VCaP (cell line): ENCODE measurements around the gene UBE2Q2.
"Not testable (repeated sequence)": the region's sequence is repeated elsewhere in the genome, so short reads cannot be mapped to it uniquely, and the experiment has no call there.

ENCODE experiments used
- H3K27ac ChIP-seq: fragments of 450-650 bp; 2 replicates; pipeline ENCODE4 v1.5.1; 2017
- TF ChIP-seq, protein P1 (sequence below): fragments of 450-650 bp; conservative IDR thresholded peaks from 2 replicates; pipeline ENCODE4 v1.5.1; 2017; ENCODE audit warnings: mild to moderate bottlenecking, moderate library complexity

Gene UBE2Q2

DNA sequence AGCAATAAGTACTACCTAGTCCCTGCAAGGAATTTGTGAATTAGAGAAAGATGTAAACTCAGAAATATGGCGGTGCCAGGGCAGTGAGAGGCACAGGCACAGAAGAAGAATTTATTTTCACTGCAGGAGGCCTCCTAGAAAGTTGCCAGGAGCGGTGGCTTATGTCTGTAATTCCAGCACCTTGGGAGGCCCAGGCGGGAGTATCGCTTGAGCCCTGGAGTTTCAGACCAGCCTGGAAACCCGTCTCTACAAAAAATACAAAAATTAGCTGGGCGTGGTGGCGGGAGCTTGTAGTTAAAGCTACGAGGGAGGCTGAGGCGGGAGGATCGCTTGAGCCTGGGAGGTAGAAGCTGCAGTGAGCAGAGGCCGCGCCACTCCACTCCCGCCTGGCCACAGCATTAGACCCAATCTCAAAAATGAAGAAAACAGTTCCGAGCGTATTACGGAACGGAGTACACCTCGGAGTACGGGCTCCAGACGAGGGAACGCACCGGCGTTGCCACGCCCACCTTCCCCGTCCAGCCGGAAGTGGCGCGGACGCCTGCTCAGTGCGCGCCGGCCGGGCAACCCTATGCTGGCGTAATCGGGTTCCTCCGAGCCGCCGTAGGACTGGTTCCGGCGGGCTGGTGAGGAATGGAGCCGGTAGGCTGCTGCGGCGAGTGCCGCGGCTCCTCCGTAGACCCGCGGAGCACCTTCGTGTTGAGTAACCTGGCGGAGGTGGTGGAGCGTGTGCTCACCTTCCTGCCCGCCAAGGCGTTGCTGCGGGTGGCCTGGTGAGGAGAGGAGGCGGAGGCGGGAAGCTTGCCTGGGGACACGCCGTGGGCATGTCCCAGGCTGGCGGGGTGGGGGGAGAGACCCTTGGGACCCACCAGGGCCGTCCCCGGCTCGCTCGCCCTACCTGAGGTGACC lies 60.3 kb downstream of the UBE2Q2 start, which contains the start of gene FBXO22:
FBXO22 (plus strand) TSS at position 548 of the 909 bp plus-strand sequence; CDS start at position 634, 86 bp downstream.
- peak within 1 kb of the TSS; percentile 92 for H3K27ac ChIP-seq

GRCh38 chr15:75905231-75905630 lies 62.0 kb downstream of the UBE2Q2 start:
- TF ChIP-seq, protein P1, sequence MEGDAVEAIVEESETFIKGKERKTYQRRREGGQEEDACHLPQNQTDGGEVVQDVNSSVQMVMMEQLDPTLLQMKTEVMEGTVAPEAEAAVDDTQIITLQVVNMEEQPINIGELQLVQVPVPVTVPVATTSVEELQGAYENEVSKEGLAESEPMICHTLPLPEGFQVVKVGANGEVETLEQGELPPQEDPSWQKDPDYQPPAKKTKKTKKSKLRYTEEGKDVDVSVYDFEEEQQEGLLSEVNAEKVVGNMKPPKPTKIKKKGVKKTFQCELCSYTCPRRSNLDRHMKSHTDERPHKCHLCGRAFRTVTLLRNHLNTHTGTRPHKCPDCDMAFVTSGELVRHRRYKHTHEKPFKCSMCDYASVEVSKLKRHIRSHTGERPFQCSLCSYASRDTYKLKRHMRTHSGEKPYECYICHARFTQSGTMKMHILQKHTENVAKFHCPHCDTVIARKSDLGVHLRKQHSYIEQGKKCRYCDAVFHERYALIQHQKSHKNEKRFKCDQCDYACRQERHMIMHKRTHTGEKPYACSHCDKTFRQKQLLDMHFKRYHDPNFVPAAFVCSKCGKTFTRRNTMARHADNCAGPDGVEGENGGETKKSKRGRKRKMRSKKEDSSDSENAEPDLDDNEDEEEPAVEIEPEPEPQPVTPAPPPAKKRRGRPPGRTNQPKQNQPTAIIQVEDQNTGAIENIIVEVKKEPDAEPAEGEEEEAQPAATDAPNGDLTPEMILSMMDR, result no peak
- peak overlapping the region; percentile 92 for H3K27ac ChIP-seq

More for the DNA sequence above, 60.3 kb downstream of the UBE2Q2 start, which contains the start of gene FBXO22:
- TF ChIP-seq, protein P1, result no peak

- H3K27ac ChIP-seq, result not testable (repeated sequence)
These were observed 67.1 kb downstream of the UBE2Q2 start for GRCh38 chr15:75910355-75910754.

GRCh38 chr15:75916978-75917377 lies 73.7 kb downstream of the UBE2Q2 start:
- TF ChIP-seq, protein P1, result no peak
- no peak overlapping the region for H3K27ac ChIP-seq

- no peak overlapping the region for H3K27ac ChIP-seq
- TF ChIP-seq, protein P1, result no peak
These were observed 74.9 kb downstream of the UBE2Q2 start for GRCh38 chr15:75918135-75918534.

DNA sequence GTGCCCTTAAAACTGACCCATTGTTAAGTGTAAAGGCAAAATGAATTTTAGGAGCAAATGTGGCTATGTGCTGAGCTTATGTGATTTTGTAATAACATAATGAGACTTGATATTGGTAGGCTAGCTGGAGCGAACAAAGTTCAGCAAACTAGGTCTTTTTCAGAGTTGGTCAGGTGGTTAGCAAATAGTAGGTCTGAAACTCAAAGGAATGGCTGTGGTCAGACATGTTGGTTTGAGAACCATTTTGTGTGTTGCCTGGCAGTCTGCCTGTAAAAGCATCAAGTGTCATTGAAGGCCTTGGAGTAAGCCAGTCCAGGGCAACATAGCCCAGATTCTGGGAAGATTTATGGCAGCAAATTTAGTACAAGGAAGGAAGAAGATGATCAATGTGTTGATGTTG lies 76.8 kb downstream of the UBE2Q2 start:
- no peak overlapping the region for H3K27ac ChIP-seq
- TF ChIP-seq, protein P1, result no peak

DNA sequence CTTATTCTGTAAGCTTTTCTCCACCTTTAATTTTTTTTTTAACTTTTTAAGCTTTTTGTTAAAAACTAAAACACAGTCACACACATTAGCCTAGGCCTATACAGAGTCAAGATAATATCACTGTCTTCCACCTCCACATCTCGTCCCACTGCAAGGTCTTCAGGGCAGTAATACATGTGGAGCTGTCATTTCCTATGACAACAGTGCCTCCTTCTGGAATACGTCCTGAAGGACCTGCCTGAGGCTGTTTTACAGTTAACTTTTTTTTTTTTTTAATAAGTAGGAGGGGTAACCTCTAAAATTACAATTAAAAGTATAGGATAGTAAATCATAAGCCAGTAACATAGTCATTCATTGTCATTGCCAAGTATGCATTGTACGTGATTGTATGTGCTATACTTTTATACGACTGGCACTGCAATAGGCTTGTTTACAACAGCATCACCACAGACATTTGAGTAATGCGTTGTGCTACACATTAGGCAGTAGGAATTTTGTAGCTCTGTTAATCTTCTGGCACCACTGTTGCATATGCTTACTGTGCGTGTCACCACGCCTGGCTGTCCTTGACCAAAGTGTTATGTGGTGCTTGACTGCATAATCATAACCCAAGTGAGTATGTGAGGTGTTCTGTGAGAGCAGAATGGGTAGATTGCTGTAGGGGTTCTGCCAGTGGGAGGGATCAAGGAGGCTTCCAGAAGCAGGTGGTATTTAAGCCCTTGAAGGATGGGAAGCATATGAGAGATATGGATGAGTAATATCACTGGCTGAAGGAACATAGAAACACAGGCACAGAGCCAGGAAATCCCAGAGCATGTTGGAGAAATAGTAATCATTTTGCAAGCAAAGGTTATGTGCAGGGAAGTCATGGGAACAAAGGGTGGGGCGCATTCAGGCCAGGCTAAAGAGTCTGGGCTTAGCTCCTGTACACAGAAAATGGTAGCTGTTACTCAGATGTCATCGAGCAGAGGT lies 78.8 kb downstream of the UBE2Q2 start:
- no peak overlapping the region for H3K27ac ChIP-seq
- TF ChIP-seq, protein P1, result peak; percentile 78
